Fibroblast of skin of right quadriceps (primary cell): ENCODE measurements around the gene KIAA1671.
A peak's percentile ranks its signal among the peaks of the same experiment; 100 is the strongest.

ENCODE experiments used
- DNase-seq: peaks from one replicate; pipeline ENCODE4 v3.0.0-alpha.2; 2013

KIAA1671 gene

DNA sequence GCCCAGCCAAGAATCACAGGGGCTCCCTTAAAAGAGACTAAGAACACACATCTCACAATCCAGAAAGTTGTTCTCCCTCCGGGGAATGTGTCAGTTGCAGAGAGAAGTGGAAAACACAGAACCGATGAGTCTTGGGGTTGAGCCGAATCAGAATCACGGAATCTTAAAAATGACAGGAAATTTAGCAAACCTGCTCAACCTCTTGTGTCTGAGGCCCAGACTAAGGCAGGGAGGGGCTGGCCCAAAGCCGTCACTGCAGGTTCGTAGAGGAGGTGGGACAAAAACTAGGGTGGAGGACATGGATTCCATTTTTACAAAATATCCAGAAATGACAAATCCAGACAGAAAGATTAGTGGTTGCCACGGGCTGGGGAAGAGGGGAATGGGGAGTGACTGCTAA lies 63.8 kb downstream of the KIAA1671 start:
- DNase-seq = no peak

- no peak for DNase-seq
These were observed 65.5 kb downstream of the KIAA1671 start for GRCh38 chr22:25018009-25018408.

DNA sequence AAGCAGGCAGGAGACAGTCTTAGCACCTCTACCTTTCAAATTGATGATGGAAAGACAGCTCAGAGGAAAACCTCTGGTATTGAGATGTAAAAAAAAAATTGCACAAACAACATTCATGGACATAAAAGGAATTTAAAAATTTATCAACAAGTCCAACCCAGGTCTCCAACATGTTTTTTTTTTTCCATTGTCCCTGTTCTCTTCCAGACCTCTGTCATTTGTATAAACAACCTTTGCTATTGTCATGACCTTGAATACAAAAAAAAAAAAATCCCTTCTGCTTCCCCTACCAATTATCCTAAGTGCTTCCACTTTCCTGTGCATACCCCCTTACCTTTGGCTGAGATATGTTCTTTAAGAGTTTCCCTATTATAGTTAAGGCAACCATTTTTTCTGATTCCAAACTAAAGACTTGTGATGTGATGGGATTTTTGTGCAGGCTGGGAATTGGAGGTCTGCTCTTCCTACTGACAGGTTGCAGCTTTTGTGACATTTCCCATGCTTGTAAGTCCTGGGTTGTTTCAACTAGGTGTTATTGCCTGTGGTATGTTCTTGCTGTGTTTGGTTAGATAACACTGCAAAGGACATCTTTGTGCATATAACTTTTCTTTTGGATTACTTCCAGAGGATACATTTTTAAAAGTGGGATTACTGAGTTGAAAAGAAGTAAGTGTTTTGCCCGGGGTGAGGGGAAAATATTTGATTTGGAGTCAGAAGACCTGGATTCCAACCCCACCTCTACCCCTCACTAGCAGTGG lies 67.1 kb downstream of the KIAA1671 start:
- DNase-seq = no peak

- DNase-seq = no peak
These were observed 68.9 kb downstream of the KIAA1671 start for GRCh38 chr22:25021409-25021808.

DNA sequence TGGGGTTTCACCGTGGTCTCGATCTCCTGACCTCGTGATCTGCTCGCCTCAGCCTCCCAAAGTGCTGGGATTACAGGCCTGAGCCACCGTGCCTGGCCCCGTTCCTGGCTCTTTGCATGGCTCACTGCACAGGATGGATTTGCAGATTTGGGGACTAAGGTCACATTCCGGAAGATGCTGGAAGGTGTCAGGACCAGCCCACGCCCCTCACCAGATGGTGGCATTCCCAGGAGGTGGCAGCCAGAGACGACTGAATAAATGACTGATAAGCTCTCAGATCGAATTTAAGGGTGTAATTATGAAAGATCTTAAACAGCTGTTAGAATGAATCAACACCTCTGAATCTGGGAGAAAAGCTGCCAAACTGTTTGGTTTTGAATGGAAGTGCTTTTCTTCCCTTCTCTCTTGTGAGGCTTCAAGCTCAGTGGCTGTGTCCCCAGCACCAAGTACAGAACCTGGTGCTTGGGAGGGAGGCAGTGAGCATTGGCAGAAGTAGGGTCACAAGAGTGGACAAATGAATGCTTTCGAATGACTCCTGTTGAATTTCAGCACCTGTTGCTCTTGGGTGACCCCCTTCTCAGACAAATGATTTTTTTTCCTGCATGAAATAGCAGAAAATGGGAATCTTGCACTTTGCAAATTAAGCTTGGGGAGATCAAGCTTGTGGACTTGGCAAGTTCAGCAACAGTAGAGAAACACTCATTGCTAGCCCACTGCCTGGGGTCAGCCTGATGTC lies 69.6 kb downstream of the KIAA1671 start:
- no peak for DNase-seq

DNA sequence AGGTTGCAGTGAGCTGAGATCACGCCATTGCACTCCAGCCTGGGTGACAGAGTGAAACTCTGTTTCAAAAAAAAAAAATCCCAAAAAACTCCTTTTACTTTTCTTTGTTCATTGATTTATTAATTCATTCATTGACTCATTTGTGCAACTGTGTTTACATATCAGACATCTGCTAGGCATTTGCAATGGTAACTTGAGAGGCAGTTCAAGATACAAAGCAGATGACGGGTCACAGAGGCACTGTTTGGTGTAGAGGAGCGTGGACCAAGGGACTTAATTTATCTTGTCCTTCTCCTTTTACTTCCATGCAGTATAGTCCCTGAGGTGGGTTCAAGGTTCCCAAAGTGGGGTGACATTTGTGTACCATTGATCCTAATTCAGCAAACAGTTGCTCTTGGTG lies 71.4 kb downstream of the KIAA1671 start:
- DNase-seq = no peak

- DNase-seq = no peak
These were observed 72.4 kb downstream of the KIAA1671 start for GRCh38 chr22:25024895-25025294.

DNA sequence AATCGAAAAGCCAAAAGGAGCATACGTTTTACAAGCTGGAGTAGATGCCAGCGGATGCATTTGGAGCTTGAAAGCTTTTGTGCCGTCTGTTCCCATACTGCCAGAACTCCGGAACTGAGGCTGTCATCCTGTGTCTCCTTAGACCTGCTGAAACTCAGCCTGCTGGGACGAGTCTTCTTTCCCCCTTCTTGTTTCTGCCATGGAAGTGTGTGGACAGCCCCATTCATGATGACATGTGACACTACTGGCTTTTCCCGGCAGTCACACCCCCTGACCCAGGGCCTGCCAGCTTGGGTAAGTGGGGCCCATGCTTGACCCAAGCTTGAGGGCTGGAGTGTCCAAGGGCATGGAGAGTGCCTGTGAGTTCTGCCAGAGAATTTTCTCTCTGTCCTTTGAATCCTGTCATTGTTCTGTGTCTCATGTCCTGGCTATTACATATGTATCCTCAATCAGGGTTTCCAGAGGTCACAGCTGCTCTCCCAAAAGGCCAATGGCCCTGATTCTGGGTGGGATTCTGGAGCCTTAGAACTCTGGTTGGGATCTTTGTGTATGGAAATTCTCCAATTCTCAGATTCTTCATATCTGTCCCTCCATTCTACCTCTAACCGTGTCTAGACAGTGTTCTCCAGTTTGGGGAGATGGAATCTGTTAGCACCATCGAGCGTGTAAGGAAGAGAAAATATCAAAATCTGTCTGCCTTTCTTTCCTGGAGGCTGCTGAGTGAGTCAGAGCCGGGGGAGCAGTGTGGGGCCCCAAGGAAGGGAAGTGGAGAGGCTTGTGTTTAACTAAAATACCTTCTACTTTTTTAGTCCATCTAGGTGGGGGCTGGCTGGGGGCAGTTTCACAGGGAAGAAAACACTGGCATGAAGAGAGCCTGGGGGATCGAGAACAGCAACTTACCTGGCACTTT lies 73.2 kb downstream of the KIAA1671 start:
- DNase-seq = peak; percentile 17

GRCh38 chr22:25027043-25027906 lies 74.8 kb downstream of the KIAA1671 start:
- DNase-seq = no peak

DNA sequence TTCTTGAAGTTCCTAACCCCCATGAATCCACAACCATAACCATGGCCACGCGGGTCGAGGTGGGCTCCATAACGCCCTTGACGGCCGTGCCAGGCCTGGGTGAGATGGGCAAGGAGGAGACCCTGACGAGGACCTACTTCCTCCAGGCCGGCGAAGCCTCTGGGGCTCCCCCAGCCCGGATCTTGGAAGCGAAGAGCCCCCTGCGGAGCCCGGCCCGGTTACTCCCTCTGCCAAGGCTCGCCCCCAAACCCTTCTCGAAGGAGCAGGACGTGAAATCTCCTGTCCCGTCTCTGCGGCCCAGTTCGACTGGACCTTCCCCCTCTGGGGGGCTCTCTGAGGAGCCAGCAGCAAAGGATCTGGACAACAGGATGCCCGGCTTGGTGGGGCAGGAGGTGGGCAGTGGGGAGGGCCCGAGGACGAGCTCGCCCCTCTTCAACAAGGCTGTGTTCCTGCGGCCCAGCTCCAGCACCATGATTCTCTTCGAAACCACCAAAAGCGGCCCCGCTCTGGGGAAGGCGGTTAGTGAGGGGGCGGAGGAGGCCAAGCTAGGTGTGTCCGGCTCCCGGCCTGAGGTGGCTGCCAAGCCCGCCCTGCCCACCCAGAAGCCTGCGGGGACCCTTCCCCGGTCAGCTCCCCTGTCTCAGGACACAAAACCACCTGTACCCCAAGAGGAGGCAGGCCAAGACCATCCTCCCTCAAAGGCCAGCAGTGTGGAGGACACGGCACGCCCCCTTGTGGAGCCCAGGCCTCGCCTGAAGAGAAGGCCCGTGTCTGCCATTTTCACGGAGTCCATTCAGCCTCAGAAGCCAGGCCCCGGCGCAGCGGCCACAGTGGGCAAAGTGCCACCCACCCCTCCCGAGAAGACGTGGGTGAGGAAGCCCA lies 75.7 kb downstream of the KIAA1671 start:
- DNase-seq = no peak

- DNase-seq = no peak
These were observed 76.3 kb downstream of the KIAA1671 start for GRCh38 chr22:25028841-25029141.

GRCh38 chr22:25029181-25029580 lies 76.7 kb downstream of the KIAA1671 start:
- DNase-seq = no peak

- no peak for DNase-seq
These were observed 78.1 kb downstream of the KIAA1671 start for GRCh38 chr22:25030636-25031035.

DNA sequence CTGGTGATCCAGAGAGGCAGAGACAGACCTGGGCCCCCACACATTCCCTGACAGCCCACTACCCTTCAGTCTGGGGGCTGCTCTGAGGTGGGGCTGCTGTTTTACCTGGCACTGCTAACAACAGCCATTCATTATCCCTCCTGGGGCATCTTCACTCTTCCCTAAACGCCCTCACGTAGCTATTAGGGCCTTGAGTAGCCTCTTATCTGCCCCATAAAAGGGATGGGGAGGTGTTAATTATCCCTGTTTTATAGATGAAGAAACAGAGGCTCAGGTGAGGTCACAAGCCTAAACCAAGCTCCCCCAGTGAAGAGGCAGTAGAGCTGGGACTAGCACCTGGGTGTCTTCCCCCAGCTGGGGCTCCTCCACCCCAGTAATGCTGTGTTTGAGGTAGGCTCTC lies 79.5 kb downstream of the KIAA1671 start:
- no peak for DNase-seq

DNA sequence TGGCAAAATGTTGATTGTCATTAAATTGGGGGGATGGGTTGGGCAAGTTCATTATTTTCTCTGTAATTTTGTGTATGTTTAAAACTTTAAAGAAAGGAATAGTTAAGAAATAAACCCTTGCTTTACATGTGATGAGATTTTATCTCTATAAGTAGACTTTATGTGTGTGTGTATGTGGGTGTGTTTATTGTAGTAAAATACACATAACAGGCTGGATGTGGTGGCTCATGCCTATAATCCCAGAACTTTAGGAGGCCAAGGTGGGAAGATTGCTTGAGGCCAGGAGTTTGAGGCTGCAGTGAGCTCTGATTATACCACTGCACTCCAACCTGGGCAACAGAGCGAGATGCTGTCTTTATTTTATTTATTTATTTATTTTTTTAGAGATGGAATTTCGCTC lies 83.2 kb downstream of the KIAA1671 start:
- DNase-seq = no peak

- DNase-seq = no peak
These were observed 85.7 kb downstream of the KIAA1671 start for GRCh38 chr22:25038239-25038638.

DNA sequence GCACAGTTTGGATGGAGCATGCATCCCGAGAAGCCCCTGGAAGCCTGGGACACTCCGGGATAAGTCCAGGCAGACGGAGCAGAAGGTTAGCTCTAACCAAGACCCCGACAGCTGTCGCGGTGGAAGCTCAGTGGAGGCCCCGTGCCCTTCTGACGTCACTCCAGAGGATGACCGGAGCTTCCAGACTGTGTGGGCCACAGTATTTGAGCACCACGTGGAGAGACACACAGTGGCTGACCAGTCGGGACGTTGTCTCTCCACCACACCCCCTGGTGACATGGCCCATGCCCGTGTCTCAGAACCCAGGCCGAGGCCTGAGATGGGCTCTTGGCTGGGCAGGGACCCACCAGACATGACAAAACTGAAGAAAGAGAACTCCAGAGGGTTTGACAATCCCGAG lies 86.3 kb downstream of the KIAA1671 start:
- no peak for DNase-seq

GRCh38 chr22:25039255-25039654 lies 86.7 kb downstream of the KIAA1671 start:
- no peak for DNase-seq

GRCh38 chr22:25039754-25040153 lies 87.2 kb downstream of the KIAA1671 start:
- no peak for DNase-seq

- DNase-seq = no peak
These were observed 92.6 kb downstream of the KIAA1671 start for GRCh38 chr22:25045159-25045558.

- DNase-seq = no peak
These were observed 95.6 kb downstream of the KIAA1671 start for GRCh38 chr22:25048071-25048470.
